Thyroid gland (tissue), 4 donors: ENCODE measurements around the gene DOCK6. TPM values are rescaled to one million over a fixed set of nuclear protein-coding genes. Genes with fewer than 3 reads are reported as not detected.

Source experiments
- DNase-seq, 2 donors: peaks; one replicate each; pipeline ENCODE4 v3.0.0-alpha.2; 2019
- H3K27ac ChIP-seq, 3 donors: fragments of 200-600 bp; sonication (generic); 1 replicate in 2 of 3; 2 replicates in 1 of 3; pipeline ENCODE4 v1.5.1; 2016 to 2019; ENCODE audit warnings: mild to moderate bottlenecking in 1 of 3, moderate library complexity in 1 of 3
- H3K27me3 ChIP-seq: fragments of 200-600 bp; sonication (generic); one replicate; pipeline ENCODE4 v1.5.1; 2019
- H3K36me3 ChIP-seq, 2 donors: fragments of 200-600 bp; sonication (generic); one replicate each; pipeline ENCODE4 v1.5.1; 2016 to 2019
- H3K4me1 ChIP-seq, 2 donors: fragments of 200-600 bp; sonication (generic); one replicate each; pipeline ENCODE4 v1.5.1; 2017 to 2019
- H3K4me3 ChIP-seq, 3 donors: fragments of 200-600 bp; sonication (generic); replicated peaks in 1 of 3; 1 replicate in 2 of 3; 2 replicates in 1 of 3; pipeline ENCODE4 v1.5.1; 2016; ENCODE audit warnings: mild to moderate bottlenecking in 1 of 3
- H3K9me3 ChIP-seq: fragments of 200-600 bp; sonication (generic); one replicate; pipeline ENCODE4 v1.5.1; 2017
- POLR2A ChIP-seq, 2 donors: fragments of 450-650 bp; IDR thresholded peaks; one replicate each; pipeline ENCODE4 v1.6.1; 2017; ENCODE audit warnings: antibody characterized with exemption in 2 of 2, mild to moderate bottlenecking in 2 of 2, moderate library complexity in 1 of 2
- WGBS, 2 donors: methylation state at CpG; one replicate each; pipeline ENCODE4 v1.1.5; 2017; 5-methylcytosine and 5-hydroxymethylcytosine counted together
- intact Hi-C: fragments of 100-400 bp; cut with DNase I; formaldehyde crosslinking; loops from one replicate; pipeline ENCODE4 v1.15.1; 2023
- total RNA-seq, 4 donors: library from RNA; depleted of rRNA; stranded (reverse); fragments of >200 nt; gene quantifications; one replicate each; pipeline ENCODE4 v1.2.3, GENCODE V29; 2016
- TF ChIP-seq, protein P1 (sequence below), 6 experiments: fragments of 200-600 bp in 3 of 6; fragments of 450-650 bp in 3 of 6; sonication (generic) in 3 of 6; IDR thresholded peaks; one replicate each; pipeline ENCODE4 v1.5.1; 2016 to 2019; ENCODE audit warnings: antibody characterized with exemption in 6 of 6, mild to moderate bottlenecking in 2 of 6, inconsistent platforms in 1 of 6, moderate library complexity in 1 of 6

DOCK6 gene
- total RNA-seq, 4 donors from 2014 or later = 41.4 to 156 (median 58.1) TPM

DNA sequence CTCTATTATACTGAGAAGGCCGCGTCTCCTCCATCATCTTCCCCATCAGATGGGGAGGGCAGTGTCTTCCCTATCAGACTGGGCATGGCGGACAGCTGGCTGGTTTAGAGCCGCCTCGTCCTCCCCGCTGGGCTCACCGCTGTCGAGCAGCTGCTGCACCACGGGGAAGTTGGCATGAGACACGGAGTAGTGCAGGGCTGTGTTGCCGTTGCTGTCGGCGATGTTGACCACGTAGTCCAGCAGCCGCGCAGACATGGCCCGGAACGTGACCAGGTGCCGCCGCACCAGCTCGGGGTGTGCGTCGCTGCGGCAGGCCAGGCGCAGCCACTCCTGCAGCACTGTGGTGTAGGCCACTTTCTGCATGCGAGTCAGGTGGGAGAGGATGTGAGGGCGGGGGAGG is 88.0 kb downstream of the DOCK6 start:
- no peak for TF ChIP-seq POLR2A (IDR thresholded peaks at IDR 0.05)
- TF ChIP-seq, protein P1, sequence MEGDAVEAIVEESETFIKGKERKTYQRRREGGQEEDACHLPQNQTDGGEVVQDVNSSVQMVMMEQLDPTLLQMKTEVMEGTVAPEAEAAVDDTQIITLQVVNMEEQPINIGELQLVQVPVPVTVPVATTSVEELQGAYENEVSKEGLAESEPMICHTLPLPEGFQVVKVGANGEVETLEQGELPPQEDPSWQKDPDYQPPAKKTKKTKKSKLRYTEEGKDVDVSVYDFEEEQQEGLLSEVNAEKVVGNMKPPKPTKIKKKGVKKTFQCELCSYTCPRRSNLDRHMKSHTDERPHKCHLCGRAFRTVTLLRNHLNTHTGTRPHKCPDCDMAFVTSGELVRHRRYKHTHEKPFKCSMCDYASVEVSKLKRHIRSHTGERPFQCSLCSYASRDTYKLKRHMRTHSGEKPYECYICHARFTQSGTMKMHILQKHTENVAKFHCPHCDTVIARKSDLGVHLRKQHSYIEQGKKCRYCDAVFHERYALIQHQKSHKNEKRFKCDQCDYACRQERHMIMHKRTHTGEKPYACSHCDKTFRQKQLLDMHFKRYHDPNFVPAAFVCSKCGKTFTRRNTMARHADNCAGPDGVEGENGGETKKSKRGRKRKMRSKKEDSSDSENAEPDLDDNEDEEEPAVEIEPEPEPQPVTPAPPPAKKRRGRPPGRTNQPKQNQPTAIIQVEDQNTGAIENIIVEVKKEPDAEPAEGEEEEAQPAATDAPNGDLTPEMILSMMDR (IDR thresholded peaks at IDR 0.05) = no peak
- peaks cover 0 to 4% of the 10 kb centered on the region in 2 donors for H3K4me1 ChIP-seq
- H3K36me3 ChIP-seq = peaks cover 71 to 85% of the 10 kb centered on the region in 2 donors
- no peak overlapping the region for H3K27ac ChIP-seq
- DNase-seq = no peak
- intact Hi-C loops = no loop called here
- WGBS, 2 donors = 97 to 100% methylated on average over 1 to 17 of the region's 27 CpGs
- H3K27me3 ChIP-seq = no peaks in the 10 kb centered on the region
- no peak overlapping the region for H3K4me3 ChIP-seq
- no peaks in the 10 kb centered on the region for H3K9me3 ChIP-seq

DNA sequence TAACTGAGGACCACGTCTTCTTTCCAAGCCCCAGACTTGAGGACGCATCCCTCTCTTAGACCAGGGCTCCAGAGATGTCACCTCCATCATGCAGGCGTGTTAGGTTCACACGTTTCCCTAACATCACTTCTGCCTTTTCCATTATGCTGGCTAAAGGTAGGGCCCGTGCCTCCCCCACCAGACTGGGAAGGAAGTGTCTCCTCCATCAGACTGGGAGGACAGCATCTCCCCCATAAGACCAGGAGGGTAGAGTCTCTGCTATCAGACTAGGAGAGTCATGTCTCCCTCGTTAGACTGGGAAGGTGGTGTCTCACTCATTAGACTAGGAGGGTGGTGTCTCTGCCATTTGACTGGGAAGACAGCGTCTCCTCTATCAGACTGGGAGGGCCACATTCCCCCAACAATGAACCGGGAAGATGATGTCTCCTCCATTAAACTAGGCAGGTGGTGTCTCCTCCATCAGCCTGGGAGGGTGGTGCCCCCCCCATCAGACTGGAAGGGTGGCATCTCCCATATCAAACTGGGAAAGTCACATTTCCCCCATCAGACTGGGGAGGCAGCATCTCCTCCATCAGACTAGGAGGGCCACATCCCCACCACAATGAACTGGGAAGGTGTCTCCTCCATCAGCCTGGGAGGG is 88.7 kb downstream of the DOCK6 start:
- Histone ChIP-seq H3K9me3 (no peaks in the 10 kb centered on the region), H3K27ac (no peak overlapping the region), H3K36me3 (peaks cover 74 to 90% of the 10 kb centered on the region in 2 donors), H3K27me3 (no peaks in the 10 kb centered on the region), H3K4me3 (no peak overlapping the region), H3K4me1 (no peaks in the 10 kb centered on the region)
- WGBS, 2 donors = 81 to 94% methylated on average over 8 of the region's 8 CpGs
- no peak for DNase-seq
- TF ChIP-seq POLR2A (IDR thresholded peaks at IDR 0.05) = no peak
- TF ChIP-seq, protein P1 (IDR thresholded peaks at IDR 0.05) = no peak
- intact Hi-C loops = no loop called here

DNA sequence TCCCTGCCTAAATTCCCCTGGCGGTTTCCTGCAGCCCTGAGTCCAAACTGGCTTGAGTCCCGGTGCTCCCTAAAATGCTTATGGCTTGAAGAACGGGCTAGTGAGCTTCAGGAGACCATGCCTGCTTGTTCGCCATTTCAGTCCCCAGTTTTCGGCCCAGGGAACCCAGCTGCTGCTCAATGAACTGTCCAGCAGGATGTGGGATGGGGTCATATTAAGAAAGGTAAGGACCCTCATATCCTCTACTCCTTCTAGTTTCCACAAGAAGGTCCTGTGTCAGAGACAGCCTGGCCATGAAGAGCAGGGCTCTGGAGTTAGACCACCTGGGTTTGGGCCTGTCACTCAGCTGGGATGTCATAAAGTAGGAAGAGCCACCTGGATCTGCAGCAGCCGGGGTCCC is 89.7 kb downstream of the DOCK6 start:
- H3K36me3 ChIP-seq = peaks cover 70 to 84% of the 10 kb centered on the region in 2 donors
- H3K27ac ChIP-seq = no peak overlapping the region
- no peaks in the 10 kb centered on the region for H3K9me3 ChIP-seq
- intact Hi-C loops = no loop called here
- H3K4me3 ChIP-seq = no peak overlapping the region
- no peaks in the 10 kb centered on the region for H3K4me1 ChIP-seq
- TF ChIP-seq, protein P1 (IDR thresholded peaks at IDR 0.05) = no peak
- TF ChIP-seq POLR2A (IDR thresholded peaks at IDR 0.05) = no peak
- no peak for DNase-seq
- 88 to 97% methylated on average over 5 to 6 of the region's 6 CpGs for WGBS, 2 donors
- no peaks in the 10 kb centered on the region for H3K27me3 ChIP-seq

DNA sequence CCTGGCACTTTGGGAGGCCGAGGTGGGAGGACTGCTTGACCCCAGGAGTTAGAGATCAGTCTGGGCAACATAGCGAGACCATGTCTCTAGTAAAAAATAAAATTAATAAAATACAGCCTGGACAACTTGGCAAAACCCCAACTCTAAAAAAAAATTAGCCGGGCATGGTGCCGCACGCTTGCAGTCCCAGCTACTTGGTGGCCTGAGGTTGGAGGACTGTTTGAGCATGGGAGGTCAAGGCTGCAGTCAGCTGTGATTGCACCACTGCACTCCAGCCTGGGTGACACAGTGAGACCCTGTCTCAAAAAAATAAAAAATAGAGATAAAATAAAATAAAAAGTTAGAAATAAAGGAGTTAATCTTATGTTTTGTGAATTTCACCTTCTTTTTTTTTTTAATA is 91.2 kb downstream of the DOCK6 start:
- Histone ChIP-seq H3K4me3 (no peak overlapping the region), H3K4me1 (no peaks in the 10 kb centered on the region), H3K36me3 (peaks cover 68 to 70% of the 10 kb centered on the region in 2 donors), H3K27me3 (no peaks in the 10 kb centered on the region), H3K27ac (no peak overlapping the region), H3K9me3 (no peaks in the 10 kb centered on the region)
- WGBS, 2 donors = 87 to 92% methylated on average over 5 of the region's 5 CpGs
- intact Hi-C loops = no loop called here
- DNase-seq = no peak
- TF ChIP-seq POLR2A (IDR thresholded peaks at IDR 0.05) = no peak
- TF ChIP-seq, protein P1 (IDR thresholded peaks at IDR 0.05) = no peak

DNA sequence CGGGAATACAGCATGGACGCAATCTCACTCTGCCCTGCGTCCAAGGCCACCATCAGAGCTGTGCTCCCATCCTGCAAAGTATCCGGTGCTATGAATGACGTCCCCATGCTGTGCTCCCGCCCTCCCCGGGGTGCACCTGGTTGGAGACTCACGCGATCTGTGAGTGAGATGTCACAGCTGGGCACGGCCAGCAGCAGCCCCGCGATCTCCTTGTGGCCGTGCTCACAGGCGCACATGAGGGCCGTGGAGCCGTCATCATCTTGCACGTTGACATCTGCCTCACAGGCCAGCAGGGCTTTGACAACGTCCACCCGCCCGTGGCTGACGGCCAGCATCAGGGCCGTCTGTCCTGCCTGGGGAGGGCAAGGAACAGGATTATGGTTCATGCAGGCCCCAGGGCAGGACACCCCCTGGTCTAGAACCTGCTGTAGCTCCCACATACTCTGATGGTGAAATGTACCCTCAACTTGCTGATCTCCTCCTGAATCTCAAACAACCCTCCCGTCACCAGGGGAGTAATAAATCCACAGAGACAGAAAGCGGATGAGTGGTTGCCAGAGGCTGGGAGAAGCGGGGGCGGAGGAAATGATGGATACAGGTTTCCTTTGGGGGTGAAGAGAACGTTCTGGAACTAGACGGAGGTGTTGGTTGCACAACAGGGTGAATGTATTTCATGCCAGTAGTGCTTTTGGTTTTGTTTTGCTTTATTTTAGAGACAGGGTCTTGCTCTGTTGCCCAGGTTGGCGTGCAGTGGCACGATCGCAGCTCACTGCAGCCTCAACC is 92.2 kb downstream of the DOCK6 start:
- intact Hi-C loops = no loop called here
- Histone ChIP-seq H3K9me3 (no peaks in the 10 kb centered on the region), H3K27ac (no peak overlapping the region), H3K27me3 (no peaks in the 10 kb centered on the region), H3K4me1 (peaks cover 0 to 6% of the 10 kb centered on the region in 2 donors), H3K4me3 (no peak overlapping the region), H3K36me3 (peaks cover 63 to 67% of the 10 kb centered on the region in 2 donors)
- DNase-seq = no peak
- TF ChIP-seq POLR2A (IDR thresholded peaks at IDR 0.05) = no peak
- TF ChIP-seq, protein P1 (IDR thresholded peaks at IDR 0.05) = no peak
- 88 to 89% methylated on average over 26 to 27 of the region's 31 CpGs for WGBS, 2 donors
